AG08396 (cell line): ENCODE measurements around the gene MBL2.

ENCODE experiments used
- DNase-seq: peaks from one replicate; pipeline ENCODE4 v3.0.0; 2012; ENCODE audit warnings: low spot score, mixed read lengths

MBL2 gene

GRCh38 chr10:52771534-52772445 is 794 bp downstream of the MBL2 start:
- DNase-seq: no peak

- DNase-seq: no peak
Observed at GRCh38 chr10:52770904-52771303, 1.7 kb downstream of the MBL2 start.

GRCh38 chr10:52769966-52770365 is 2.6 kb downstream of the MBL2 start:
- no peak for DNase-seq

DNA sequence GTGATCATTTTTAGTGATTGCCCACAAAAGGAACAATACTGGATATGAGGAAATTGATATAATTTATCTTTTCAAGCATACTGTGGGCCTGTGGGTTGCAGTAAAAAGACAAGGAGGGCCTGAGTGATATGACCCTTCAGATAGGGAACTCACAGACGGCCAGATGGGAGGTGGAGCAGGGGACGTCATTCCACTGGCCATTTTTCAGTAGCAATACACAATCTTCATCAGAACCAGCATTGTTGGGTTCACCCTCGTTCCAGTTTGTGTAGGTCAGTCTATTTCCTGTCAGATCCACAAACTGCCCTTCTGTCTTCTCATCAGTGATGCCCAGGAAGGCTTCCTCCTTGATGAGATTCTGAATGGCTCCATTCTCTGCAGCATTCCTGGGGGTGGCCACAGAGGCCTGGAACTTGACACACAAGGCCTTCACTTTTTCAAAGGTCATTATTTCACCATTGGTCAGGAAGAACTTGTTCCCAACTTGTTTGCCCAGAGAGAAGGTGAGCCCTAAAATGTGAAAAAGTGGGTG is 4.5 kb downstream of the MBL2 start:
- DNase-seq: no peak

DNA sequence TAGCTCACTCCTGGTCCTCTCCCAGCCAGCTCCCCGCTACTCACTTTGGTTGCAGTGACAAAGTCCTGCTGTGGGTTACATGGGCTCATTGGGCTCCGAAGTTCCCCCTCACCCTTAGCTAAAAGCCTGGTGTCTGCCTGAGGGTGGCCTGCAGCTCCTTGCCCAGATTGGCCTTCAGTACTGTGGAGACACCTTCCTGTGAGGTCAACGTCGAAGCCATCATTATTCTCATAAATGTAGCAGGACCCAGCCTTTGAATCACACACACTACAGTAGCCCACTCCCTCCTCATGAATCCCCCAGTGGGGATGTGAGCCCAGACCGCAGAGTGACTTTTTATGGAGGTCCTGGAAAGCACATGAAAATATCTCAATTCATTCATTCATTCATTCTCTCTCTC is 10.5 kb downstream of the MBL2 start:
- no peak for DNase-seq

- DNase-seq: no peak
Observed at GRCh38 chr10:52759154-52759553, 13.4 kb downstream of the MBL2 start.

- DNase-seq: no peak
Observed at GRCh38 chr10:52758406-52758805, 14.2 kb downstream of the MBL2 start.

DNA sequence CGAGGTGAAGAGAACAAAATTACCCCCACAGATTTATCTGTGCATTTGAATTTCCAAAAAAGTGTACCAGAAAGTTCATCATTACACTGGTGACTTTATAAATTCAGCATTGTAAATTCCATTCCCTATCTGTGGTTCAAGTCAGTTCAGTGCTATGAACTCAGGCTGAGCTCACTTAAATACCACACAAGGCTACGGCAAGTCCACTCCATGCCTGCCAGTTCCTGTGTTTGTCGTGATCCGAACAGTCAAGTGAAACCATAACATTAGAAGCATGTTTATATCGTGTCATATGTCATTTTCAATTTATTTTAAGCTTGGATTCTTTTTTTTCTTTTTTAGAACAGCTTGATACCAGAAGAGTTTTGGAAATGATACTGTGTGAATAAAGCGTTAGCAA is 14.8 kb downstream of the MBL2 start:
- DNase-seq: no peak

GRCh38 chr10:52756966-52757365 is 15.6 kb downstream of the MBL2 start:
- no peak for DNase-seq

DNA sequence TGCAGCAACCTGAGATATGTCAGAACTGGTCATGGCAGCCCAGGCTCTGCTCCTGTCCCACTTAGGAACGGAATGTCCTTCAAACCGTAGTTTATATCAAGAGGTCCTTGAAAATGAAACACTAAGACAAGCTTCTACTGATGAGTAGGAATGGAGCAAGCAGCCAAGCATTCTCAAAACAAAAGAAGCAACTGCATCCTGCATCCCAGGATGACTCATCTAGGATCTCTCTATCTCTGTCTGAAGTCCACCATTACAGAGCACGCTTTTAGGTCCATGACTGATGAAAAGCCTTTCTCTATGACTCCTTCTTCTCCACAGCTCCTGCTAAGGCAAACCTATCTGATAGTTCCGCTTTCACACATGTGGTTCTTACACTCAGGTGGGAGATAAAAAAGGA is 16.3 kb downstream of the MBL2 start:
- no peak for DNase-seq

- no peak for DNase-seq
Observed at GRCh38 chr10:52755297-52756062, 17.1 kb downstream of the MBL2 start.

GRCh38 chr10:52752801-52753445 is 19.7 kb downstream of the MBL2 start:
- DNase-seq: no peak

DNA sequence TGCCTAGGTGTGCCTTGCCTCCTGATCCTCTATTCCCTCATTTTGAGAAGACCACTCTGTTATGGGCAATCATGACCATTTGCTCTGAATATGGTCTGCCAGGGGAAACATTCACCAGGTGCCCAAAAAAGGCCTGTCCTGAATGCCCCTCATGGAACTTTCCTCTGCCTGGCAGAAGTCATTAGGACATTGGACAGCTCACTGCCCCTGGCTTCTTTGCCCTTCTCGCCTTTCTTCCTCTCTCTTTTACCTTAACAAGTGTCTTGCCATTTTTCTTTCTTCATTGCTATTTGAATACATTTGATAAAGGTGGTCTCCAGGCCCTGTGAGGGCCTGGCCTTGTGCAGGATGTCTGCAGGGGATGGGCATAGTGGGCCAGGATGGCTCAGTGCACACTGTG is 20.3 kb downstream of the MBL2 start:
- DNase-seq: no peak

GRCh38 chr10:52751337-52751736 is 21.2 kb downstream of the MBL2 start:
- no peak for DNase-seq

GRCh38 chr10:52750629-52751028 is 22.0 kb downstream of the MBL2 start:
- DNase-seq: no peak

DNA sequence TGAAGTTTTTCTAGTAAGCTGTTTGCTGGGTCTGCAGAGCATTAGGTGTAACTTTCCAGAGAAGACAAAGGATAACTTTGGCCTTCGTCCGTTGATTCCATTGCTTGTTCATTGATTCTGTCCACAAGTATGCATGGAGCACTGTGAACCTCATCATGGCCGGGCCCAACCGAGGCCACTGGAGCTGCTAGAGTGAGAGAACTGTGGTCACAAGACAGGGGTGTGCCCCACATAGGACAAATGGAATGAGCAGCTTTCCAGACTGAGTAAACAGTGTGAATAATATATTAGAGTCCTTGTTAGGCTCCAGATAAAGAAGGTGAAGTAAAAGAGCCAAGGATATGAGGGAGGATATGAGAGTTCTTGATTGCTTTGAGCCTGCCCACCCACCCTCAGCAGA is 24.9 kb downstream of the MBL2 start:
- no peak for DNase-seq

DNA sequence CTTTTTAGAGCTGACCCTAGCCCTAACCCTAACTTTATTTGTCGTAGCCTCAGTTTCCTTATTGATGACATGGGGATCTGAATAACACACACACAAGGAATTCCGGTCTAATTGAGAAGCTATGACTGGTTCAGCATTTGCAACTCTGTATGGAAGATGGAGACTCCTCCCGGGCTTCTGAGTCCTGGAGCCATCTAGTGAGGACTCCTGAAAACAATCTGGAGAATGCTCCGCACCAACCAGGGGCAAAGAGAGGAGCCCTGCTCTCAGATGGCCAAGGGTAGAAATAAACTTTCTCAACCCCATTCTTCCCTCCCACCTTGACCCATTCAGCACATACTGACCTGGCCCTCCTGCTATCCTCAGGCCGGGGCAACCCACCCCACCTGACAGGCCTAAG is 26.4 kb downstream of the MBL2 start:
- DNase-seq: no peak

DNA sequence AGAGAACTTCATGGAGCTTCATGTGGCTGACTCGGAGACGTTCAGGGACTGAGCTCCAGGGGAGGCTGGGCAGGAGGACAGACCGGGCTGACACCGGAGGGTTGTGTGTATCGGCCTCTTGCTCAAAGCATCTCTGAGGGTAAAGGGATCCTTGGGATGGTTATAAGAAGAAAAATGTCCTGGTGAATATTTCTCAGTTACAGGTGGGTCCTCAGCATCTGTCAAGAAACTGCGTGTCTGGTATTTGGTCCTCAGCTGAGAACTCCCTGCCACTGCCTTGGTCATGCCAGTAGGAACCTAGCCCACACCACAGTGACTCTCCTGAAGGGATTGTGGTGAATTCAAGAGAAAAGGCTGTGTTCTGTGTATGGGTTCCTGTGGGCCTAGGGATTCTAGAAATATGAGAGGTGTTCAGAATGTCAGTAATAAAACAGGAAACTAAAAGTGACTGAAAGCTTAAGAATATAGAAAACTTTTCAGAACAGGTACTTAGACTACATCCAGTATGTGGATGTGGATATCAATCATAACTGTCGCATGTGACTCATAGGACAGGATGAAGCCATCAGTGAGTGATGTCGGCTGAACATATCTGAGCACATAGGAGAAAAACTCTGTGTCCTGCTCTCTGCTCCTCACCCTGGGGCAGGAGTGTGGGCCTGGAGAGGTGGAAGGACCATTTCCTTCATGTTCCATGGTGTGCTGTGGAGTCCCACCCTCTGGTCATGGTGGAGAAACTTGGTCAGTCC is 28.4 kb downstream of the MBL2 start:
- DNase-seq: no peak

GRCh38 chr10:52742731-52743130 is 29.9 kb downstream of the MBL2 start:
- DNase-seq: no peak

- no peak for DNase-seq
Observed at GRCh38 chr10:52741851-52742250, 30.7 kb downstream of the MBL2 start.

- peak; percentile 22 for DNase-seq
Observed at GRCh38 chr10:52740913-52741675, 31.5 kb downstream of the MBL2 start.
